ENCODE results near the gene ARL5B.

ARL5B gene

GRCh38 chr10:18659819-18660535, 746 bp downstream of the ARL5B start:
- DNase-seq = peak; percentile 9

- DNase-seq = no peak
These were observed 1.7 kb downstream of the ARL5B start for GRCh38 chr10:18660816-18661431.

- no peak for DNase-seq
These were observed 5.7 kb downstream of the ARL5B start for GRCh38 chr10:18664841-18665478.

GRCh38 chr10:18665815-18666558, 6.8 kb downstream of the ARL5B start:
- no peak for DNase-seq

GRCh38 chr10:18666810-18667209, 7.6 kb downstream of the ARL5B start:
- no peak for DNase-seq

- no peak for DNase-seq
These were observed 8.8 kb downstream of the ARL5B start for GRCh38 chr10:18668026-18668425.

- no peak for DNase-seq
These were observed 16.0 kb downstream of the ARL5B start for GRCh38 chr10:18675086-18675801.

GRCh38 chr10:18680754-18681153, 21.5 kb downstream of the ARL5B start:
- no peak for DNase-seq

- no peak for DNase-seq
These were observed 22.1 kb downstream of the ARL5B start for GRCh38 chr10:18681366-18681765.

- DNase-seq = no peak
These were observed 22.8 kb downstream of the ARL5B start for GRCh38 chr10:18681971-18682411.

GRCh38 chr10:18683427-18683826, 24.2 kb downstream of the ARL5B start:
- no peak for DNase-seq

- DNase-seq = no peak
These were observed 25.2 kb downstream of the ARL5B start for GRCh38 chr10:18684416-18684815.

GRCh38 chr10:18684953-18685352, 25.7 kb downstream of the ARL5B start:
- DNase-seq = no peak

GRCh38 chr10:18685555-18685954, 26.3 kb downstream of the ARL5B start:
- DNase-seq = no peak

GRCh38 chr10:18687195-18687594, 28.0 kb downstream of the ARL5B start:
- no peak for DNase-seq

- DNase-seq = no peak
These were observed 28.5 kb downstream of the ARL5B start for GRCh38 chr10:18687706-18688105.

GRCh38 chr10:18689498-18689897, 30.3 kb downstream of the ARL5B start:
- DNase-seq = no peak

GRCh38 chr10:18690541-18690940, 31.3 kb downstream of the ARL5B start:
- DNase-seq = no peak

- no peak for DNase-seq
These were observed 40.9 kb downstream of the ARL5B start for GRCh38 chr10:18699849-18700840.

GRCh38 chr10:18703521-18703920, 44.3 kb downstream of the ARL5B start:
- no peak for DNase-seq

- DNase-seq = no peak
These were observed 51.0 kb downstream of the ARL5B start for GRCh38 chr10:18710201-18710653.
